Motor neuron (in vitro differentiated cells): Measurements from ENCODE around the gene STX11. TPM values are rescaled to one million over a fixed set of nuclear protein-coding genes. Genes with fewer than 3 reads are reported as not detected.
A peak's percentile ranks its signal among the peaks of the same experiment; 100 is the strongest.

Source experiments
- ATAC-seq, 8 experiments: fragments of 200-7000 bp; cut with Tn5 transposase; replicated peaks in 6 of 8; 2 replicates each; pipeline ENCODE4 v1.8.0; 2021; ENCODE audit warnings: mild to moderate bottlenecking in 8 of 8, moderate library complexity in 8 of 8
- H3K27ac ChIP-seq, 2 donors: fragments of 250-450 bp; sonication (Bioruptor Pico); 2 replicates each; pipeline ENCODE4 v1.9.0; 2021; ENCODE audit warnings: antibody characterized with exemption in 2 of 2, mild to moderate bottlenecking in 2 of 2, moderate library complexity in 1 of 2
- H3K4me1 ChIP-seq, 2 donors: fragments of 250-450 bp; sonication (Bioruptor Pico); replicated peaks in 1 of 2; 2 replicates each; pipeline ENCODE4 v1.6.1; 2021; ENCODE audit warnings: antibody characterized with exemption in 2 of 2, mild to moderate bottlenecking in 2 of 2, moderate library complexity in 1 of 2
- H3K4me3 ChIP-seq, 5 donors: fragments of 250-450 bp; sonication (Bioruptor Pico); 2 replicates each; pipeline ENCODE4 v1.9.0; 2021; ENCODE audit warnings: antibody characterized with exemption in 5 of 5, mild to moderate bottlenecking in 5 of 5, moderate library complexity in 4 of 5
- WGBS, 10 experiments: fragments of 450-650 bp; shearing (Covaris generic); methylation state at CpG; one replicate each; pipeline ENCODE4 v1.0.0; 2022; 5-methylcytosine and 5-hydroxymethylcytosine counted together
- in situ Hi-C, 9 experiments: fragments of 400-800 bp; cut with MboI; loops; one replicate each; pipeline ENCODE4 v1.15.0; 2021; ENCODE audit warnings: low sequenced_read_pairs in 9 of 9, low pct_unique_long_range_greater_than_20kb in 2 of 9; ENCODE audit not compliant: unreplicated experiment in 9 of 9
- total RNA-seq, 8 experiments: library from RNA; unstranded; fragments of 300-600 nt; gene quantifications; 2 replicates each; pipeline versions ENCODE4 v1.2.3 to v1.2.4, GENCODE V29; 2022

STX11 gene
- total RNA-seq, result 1 to 10 TPM in 1 of 8 experiments, under 1 TPM in 5, not detected in 2; 0.05 to 2.0 (median 0.60) TPM

DNA sequence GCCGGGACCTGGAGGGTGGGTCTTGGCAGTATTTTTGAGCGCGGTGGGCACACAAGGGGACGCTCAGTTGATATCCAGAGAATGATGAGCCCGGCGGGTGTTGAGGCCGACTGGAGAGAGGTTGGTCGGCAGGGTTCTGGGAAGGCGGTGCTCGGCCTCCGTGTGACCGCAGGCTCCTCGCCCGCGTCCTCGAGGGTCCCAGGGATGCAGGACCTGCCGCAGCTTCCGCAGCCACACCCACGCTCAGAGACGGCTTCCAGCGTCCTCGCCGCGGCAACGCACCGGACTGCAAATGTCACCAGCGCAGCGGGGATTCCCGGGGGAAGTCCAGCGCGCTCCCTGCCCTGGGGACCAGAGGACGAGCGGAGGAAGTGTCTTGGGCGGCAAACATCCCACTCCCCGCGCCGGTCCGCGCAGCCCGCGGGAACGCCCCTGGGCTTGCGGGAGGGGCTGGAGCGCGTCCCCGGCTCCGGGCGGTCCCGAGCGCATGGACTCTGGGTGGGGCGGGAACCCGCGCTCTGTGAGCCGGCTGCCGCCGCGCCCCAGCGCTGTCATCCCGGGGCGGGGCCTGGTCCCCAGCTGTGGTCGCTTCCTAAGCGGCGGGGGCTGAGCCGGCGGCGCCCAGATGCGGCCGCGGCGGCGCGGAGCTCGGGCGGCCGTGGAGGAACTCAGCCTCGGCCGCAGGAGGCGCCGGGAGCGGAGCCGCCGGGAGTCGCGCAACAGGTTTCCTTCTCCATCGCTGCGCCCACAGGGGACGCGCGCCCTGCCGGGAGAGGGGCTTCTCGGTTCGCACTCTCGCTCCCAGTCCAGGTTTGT lies at the start of gene STX11:
TSS of gene STX11 (plus strand) at position 624 of the 816 bp plus-strand sequence. CDS start 36,111 bp downstream, outside the sequence.
- in situ Hi-C loops, result no loop called here
- peak; percentile 95 to 98 (median 98) for ATAC-seq
- peak within 1 kb of the TSS; percentile 45 to 56 (median 50) for H3K4me3 ChIP-seq
- 0 to 10% (median 0%) methylated on average over 3 to 12 of the region's 93 CpGs; no CpG with 5 or more reads in 4 of the 10 experiments for WGBS, 10 experiments
- no peak within 1 kb of the TSS for H3K27ac ChIP-seq
- peaks cover 0 to 4% of the 10 kb centered on the region in 2 donors for H3K4me1 ChIP-seq

DNA sequence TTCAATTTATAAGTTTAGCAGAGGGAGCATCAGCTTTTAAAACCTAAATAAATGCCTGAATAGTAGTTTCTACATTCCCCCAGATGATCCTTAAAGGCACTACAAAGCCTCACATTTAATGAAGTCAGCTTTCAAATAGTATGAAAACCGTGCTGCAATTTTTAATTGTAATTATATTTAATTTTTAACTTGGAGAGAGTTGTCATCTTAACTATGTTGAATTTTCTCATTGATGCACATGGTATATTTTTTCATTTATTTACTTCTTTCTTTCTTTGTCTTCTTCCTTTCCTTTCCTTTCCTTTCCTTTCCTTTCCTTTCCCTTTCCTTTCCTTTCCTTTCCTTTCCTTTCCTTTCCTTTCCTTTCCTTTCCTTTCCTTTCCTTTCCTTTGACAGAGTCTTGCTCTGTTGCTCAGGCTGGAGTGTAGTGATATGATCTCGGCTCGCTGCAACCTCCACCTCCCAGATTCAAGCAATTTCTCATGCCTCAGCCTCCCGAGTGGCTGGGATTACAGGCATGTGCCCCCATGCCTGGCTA lies 47.2 kb upstream of the STX11 start:
- Histone ChIP-seq H3K27ac (no peak overlapping the region), H3K4me3 (no peak overlapping the region), H3K4me1 (no peaks in the 10 kb centered on the region)
- in situ Hi-C loops, result loop anchor here in 6 of 9 experiments (10.0 to 25.0 kb wide), 3 partner anchors 112 to 384 kb away; no protein-coding TSS in a partner anchor
- 14 to 93% (median 68%) methylated on average over 1 to 4 of the region's 4 CpGs; no CpG with 5 or more reads in 2 of the 10 experiments for WGBS, 10 experiments
- no peak for ATAC-seq

DNA sequence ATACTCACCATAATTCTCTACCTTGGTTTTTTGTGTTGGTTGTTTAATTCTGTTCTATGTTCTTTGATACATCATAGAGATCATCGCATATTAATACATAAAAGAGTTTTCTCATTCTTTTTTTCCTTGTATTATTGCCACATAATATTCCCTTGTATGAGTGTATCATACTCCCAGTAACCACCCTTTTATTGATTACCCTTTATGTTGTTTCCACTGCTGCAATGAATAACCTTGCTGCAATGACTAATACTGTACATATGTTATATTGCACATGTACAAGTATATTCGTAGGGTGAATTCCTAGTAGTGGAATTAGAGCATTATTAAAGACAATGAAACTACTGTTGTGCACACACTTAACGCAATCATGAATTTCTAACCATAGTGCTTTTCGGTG lies 45.8 kb upstream of the STX11 start:
- WGBS, 10 experiments, result 0 to 62% (median 35%) methylated on average over 1 to 4 of the region's 4 CpGs; no CpG with 5 or more reads in 1 of the 10 experiments

DNA sequence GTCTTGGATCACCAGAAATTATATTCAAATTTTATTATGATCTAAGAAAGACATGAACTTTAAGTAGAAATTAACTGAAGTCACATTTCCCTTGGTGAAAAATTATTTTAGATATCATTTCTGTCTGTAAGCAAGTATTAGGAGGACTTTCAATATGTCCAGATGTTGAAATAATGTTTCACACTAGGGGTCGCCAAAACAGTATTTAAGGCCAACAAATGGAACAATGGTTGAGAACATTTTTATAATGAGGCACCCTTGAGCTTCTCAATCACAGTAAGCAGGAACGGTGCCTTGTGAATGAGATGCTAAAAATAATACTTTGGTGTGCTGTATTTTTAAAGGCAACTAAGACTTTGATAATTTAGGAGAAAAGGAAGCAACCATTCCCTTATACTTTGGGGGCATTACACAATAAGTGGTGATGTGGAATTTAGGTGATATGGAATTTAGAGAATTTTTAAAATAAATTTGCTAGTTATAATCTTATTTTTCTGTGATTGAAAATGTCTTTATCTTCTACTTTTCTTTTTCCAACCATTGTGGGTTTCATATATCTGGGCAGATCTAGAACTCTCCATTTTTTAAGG lies 45.3 kb upstream of the STX11 start:
- H3K4me3 ChIP-seq, result no peak overlapping the region
- ATAC-seq, result peak; percentile 50 to 80 (median 69)
- in situ Hi-C loops, result loop anchor here in 6 of 9 experiments (10.0 to 25.0 kb wide), 3 partner anchors 110 to 382 kb away; no protein-coding TSS in a partner anchor
- WGBS, 10 experiments, result 0 to 6% (median 0%) methylated on average over 1 to 2 of the region's 2 CpGs; no CpG with 5 or more reads in 1 of the 10 experiments
- H3K27ac ChIP-seq, result no peak overlapping the region
- no peaks in the 10 kb centered on the region for H3K4me1 ChIP-seq

More for the DNA sequence above, 45.8 kb upstream of the STX11 start:
- no peak for ATAC-seq
- in situ Hi-C loops, result loop anchor here in 6 of 9 experiments (10.0 to 25.0 kb wide), 3 partner anchors 110 to 383 kb away; no protein-coding TSS in a partner anchor
- Histone ChIP-seq H3K4me3 (no peak overlapping the region), H3K27ac (no peak overlapping the region), H3K4me1 (no peaks in the 10 kb centered on the region)

DNA sequence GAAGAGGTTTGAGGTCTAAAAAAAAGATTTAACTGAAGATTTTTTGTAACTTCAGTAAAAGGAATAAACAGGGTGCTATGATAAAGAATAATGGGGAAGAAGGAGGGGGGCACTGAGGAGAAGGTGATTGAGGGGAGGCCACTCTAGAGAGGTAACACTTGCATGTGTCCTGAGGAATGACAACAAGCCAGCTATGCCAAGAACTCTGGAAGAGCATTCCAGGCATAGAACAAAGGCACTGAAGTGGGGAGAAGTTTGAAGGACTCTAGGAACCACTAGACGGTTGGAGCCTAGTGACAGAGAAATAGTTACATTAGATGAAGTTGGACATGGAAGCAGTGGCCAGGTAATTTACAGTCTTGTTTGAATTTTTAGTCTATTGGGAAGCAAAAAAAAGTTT lies 44.1 kb upstream of the STX11 start:
- Histone ChIP-seq H3K4me3 (no peak overlapping the region), H3K27ac (no peak overlapping the region), H3K4me1 (no peaks in the 10 kb centered on the region)
- 80 to 100% (median 100%) methylated on average over 1 of the region's 1 CpG; no CpG with 5 or more reads in 5 of the 10 experiments for WGBS, 10 experiments
- in situ Hi-C loops, result loop anchor here in 6 of 9 experiments (10.0 to 25.0 kb wide), 3 partner anchors 109 to 381 kb away; no protein-coding TSS in a partner anchor
- no peak for ATAC-seq

DNA sequence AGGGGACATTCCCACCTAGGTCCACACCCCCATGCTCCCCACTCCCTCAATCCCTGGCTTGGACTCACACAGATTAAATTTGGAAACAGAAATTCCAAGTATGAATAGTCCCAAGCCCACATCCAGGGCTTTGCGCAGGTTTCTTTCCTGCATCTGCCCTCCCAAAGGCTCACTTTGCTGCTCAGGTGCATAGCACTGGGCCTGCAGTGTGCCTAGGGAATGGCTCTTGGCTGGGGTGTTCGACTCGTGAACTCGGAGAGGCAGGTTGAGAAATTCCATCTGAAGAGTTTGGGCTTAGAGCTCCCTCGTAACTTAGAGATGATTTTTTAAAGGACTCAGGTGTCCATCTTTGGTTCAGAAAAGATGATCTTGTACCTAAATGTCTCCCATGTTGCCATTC lies 40.1 kb upstream of the STX11 start:
- ATAC-seq, result no peak
- WGBS, 10 experiments, result 80 to 100% (median 96%) methylated on average over 1 to 5 of the region's 5 CpGs; no CpG with 5 or more reads in 3 of the 10 experiments
- H3K4me1 ChIP-seq, result no peaks in the 10 kb centered on the region
- H3K4me3 ChIP-seq, result no peak overlapping the region
- in situ Hi-C loops, result loop anchor here in 5 of 9 experiments (25.0 kb wide), 1 partner anchor 377 kb away; no protein-coding TSS in a partner anchor
- H3K27ac ChIP-seq, result no peak overlapping the region

DNA sequence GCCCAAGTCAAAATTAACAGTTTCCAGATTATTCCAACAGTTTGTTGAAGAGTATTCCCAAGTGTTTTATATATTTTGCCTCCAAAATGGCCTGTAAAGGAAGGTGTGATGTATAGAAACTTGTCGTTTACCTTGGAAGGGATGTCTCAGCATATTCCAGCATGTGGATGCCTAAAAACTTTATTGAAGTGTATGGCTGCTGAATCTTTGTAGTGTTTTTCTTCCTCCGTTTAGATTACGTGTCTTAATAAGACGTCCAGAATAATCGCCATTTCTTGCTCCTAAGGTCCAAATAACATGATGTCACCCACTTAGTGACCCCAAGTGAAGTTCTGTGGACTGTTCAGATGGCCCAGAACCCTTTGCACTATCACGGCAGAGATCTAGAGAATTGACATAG lies 37.0 kb upstream of the STX11 start:
- no peak overlapping the region for H3K27ac ChIP-seq
- WGBS, 10 experiments, result 0 to 100% (median 87%) methylated on average over 1 to 6 of the region's 6 CpGs
- no peak overlapping the region for H3K4me3 ChIP-seq
- no peaks in the 10 kb centered on the region for H3K4me1 ChIP-seq
- ATAC-seq, result no peak
- in situ Hi-C loops, result loop anchor here in 5 of 9 experiments (25.0 kb wide), 1 partner anchor 374 kb away; no protein-coding TSS in a partner anchor

DNA sequence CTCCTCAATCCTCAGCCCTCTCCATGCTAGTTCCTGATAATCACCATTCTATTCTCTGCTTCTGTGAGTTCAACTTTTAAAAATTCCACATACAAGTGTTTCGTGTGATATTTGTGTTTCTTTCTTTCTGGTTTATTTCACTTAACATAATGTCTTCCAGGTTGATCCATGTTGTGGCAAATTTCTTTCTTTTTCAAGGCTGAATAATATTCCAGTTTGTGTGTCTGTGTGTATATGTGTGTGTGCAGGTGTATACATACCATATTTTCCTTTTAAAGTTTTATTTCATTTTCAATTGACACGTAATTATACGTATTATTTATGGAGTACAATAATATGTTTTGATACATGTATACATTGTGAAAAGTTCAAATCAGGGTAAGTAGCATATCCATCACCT lies 35.1 kb upstream of the STX11 start:
- 38 to 100% (median 83%) methylated on average over 1 to 3 of the region's 3 CpGs for WGBS, 10 experiments
- Histone ChIP-seq H3K27ac (no peak overlapping the region), H3K4me1 (no peaks in the 10 kb centered on the region), H3K4me3 (no peak overlapping the region)
- in situ Hi-C loops, result loop anchor here in 5 of 9 experiments (25.0 kb wide), 1 partner anchor 372 kb away; no protein-coding TSS in a partner anchor
- no peak for ATAC-seq

DNA sequence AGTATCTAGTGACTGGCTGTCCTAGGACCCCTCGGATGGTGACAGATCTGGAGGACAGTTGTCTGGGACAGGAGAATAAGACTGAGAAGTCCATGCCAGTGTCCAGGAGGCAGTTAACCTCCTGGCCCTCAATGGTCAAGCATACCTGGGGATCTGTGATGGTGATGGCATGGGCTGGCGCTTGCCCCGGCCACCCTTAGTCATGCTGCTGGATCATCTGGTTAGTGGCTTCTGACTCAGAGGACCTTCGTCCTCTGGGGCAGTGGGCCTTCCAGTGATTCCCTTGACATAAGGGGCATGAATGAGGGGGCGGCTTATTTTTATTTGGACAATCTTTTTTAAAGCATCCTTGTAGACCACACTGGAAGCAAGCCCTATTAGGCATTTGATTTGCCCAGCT lies 30.9 kb upstream of the STX11 start:
- Histone ChIP-seq H3K4me1 (no peaks in the 10 kb centered on the region), H3K4me3 (no peak overlapping the region), H3K27ac (no peak overlapping the region)
- in situ Hi-C loops, result loop anchor here in 5 of 9 experiments (25.0 kb wide), 1 partner anchor 368 kb away; no protein-coding TSS in a partner anchor
- 67 to 100% (median 83%) methylated on average over 1 to 4 of the region's 5 CpGs; no CpG with 5 or more reads in 3 of the 10 experiments for WGBS, 10 experiments
- no peak for ATAC-seq

DNA sequence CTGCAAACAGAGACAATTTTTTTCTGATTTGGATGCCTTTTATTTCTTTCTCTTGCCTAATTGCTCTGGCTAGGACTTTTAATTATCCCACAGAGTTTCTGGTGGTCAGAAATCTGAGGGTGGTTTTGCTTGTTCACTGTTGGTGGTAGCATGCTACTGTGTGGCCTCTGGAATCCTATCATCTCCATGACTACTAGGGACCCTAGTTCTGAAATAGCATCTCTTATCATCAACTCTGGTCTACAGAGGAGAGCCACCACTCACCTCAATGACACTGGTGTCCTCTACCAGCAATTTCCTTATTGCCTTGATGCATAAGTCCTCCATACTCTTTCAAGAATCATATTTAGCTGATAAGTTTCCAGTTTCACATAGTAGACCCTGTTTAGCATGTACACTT lies 27.5 kb upstream of the STX11 start:
- Histone ChIP-seq H3K27ac (no peak overlapping the region), H3K4me1 (no peaks in the 10 kb centered on the region), H3K4me3 (no peak overlapping the region)
- ATAC-seq, result no peak
- in situ Hi-C loops, result loop anchor here in 5 of 9 experiments (25.0 kb wide), 1 partner anchor 364 kb away; no protein-coding TSS in a partner anchor

DNA sequence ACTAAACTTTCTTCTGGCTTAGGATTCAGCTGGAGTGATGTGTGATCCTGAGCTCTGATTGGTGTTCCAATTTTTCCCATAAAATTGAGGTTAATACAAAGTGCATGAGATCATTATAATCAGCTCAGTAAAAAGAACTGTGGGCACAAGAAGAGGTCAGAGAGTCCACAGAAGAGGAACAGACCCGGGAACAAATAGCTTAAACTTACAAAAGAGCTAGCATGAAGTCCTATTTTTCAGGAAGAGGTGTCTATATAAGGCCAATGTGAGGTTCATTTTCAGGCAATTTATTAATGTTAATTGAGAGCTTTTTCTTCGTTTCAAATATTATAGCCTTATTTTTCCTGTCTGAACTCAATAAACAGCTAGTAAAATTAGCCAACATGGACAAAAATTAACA lies 26.9 kb upstream of the STX11 start:
- WGBS, 10 experiments, result 8 to 75% (median 46%) methylated on average over 1 to 2 of the region's 2 CpGs; no CpG with 5 or more reads in 1 of the 10 experiments
- in situ Hi-C loops, result loop anchor here in 5 of 9 experiments (25.0 kb wide), 1 partner anchor 364 kb away; no protein-coding TSS in a partner anchor
- no peak overlapping the region for H3K27ac ChIP-seq
- no peaks in the 10 kb centered on the region for H3K4me1 ChIP-seq
- ATAC-seq, result no peak
- H3K4me3 ChIP-seq, result no peak overlapping the region

DNA sequence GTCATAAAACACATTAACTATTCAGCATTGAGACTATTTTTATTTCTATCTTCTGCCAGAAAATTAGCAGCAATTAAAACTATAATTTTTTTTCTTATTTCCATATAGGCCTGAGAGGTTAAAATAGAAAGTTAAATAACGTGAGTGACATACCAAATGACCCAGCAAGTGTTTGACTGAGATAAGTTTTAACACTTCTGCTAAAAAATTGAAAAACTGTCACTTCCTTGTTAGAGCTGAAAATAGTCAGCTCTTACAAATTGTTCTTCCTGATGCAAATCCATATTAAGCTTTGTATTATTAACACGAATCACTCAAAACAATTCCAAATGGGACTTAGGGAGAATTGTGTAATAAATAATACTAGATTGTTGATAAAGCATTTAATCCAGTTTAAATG lies 26.5 kb upstream of the STX11 start:
- no peak overlapping the region for H3K4me3 ChIP-seq
- in situ Hi-C loops, result loop anchor here in 5 of 9 experiments (25.0 kb wide), 1 partner anchor 363 kb away; no protein-coding TSS in a partner anchor
- H3K4me1 ChIP-seq, result no peaks in the 10 kb centered on the region
- ATAC-seq, result no peak
- H3K27ac ChIP-seq, result no peak overlapping the region
- WGBS, 10 experiments, result 23 to 94% (median 78%) methylated on average over 2 of the region's 2 CpGs; no CpG with 5 or more reads in 1 of the 10 experiments
